H1 (cell line): ENCODE results near the gene OR2L13. TPM values are rescaled to one million over a fixed set of nuclear protein-coding genes. Genes with fewer than 3 reads are reported as not detected.

Experiments
- EGR1 ChIP-seq: IDR thresholded peaks from 2 replicates; pipeline ENCODE4 v1.6.1; 2011; ENCODE audit warnings: low read depth, low read length, borderline replicate concordance
- EP300 ChIP-seq, 2 experiments: IDR thresholded peaks; 1 replicate in 1 of 2; 2 replicates in 1 of 2; pipeline ENCODE4 v1.6.1; 2011 to 2012; ENCODE audit warnings: low read depth in 2 of 2, low read length in 2 of 2, mild to moderate bottlenecking in 2 of 2, borderline replicate concordance in 1 of 2, inconsistent platforms in 1 of 2, moderate library complexity in 1 of 2
- KDM1A ChIP-seq: fragments of 200-600, 300-600 bp; sonication (generic); IDR thresholded peaks from 2 replicates; pipeline ENCODE4 v1.7.1; 2016; ENCODE audit warnings: mild to moderate bottlenecking, low read length, borderline replicate concordance
- polyA plus RNA-seq, 7 experiments: library from polyadenylated mRNA; depleted of rRNA in 3 of 7; stranded (reverse) in 5 of 7; unstranded in 2 of 7; fragments of >200 nt in 5 of 7; fragments of 200-250 nt in 2 of 7; gene quantifications; 1 replicate in 5 of 7; 2 replicates in 1 of 7; 4 replicates in 1 of 7; pipeline versions ENCODE4 v1.2.1 to v1.2.3, GENCODE V29; 2011 to 2013; ENCODE audit warnings: missing spikeins in 2 of 7, mixed read lengths in 2 of 7
- total RNA-seq: library from RNA; stranded (reverse); fragmentation: NEBNext Ultra II Directional; extraction: Animal tissue kit (Norgen Biotek cat#: 25700); gene quantifications from 2 replicates; pipeline ENCODE4 v1.2.1, GENCODE V29; 2021

Gene OR2L13
- total and polyA plus RNA-seq, 2 of the 8 experiments (the other 6 are each of a cell fraction or from before 2014, with no cell fraction given): not detected

DNA sequence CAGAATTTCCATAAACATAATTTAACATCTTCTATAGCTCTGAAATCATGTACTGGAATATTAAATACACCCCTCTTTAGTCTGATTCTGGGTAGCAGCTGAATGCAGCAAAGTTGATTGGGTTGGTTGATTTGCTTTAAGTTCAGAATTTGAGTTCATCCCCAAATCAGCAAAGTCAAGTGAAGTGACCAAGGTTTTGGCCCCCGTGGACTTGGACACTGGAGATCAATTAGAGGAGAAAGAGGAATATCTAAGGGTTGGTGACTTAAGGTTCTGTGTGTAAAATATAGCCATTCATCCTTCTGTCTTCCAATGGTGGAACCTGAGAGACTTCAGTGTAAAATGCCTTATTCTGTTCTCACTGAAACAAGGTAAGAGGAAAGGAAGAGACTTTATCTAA, at the start of gene OR2L13 (continued):
- no peak for TF ChIP-seq KDM1A
- TF ChIP-seq EP300 (IDR thresholded peaks at IDR 0.05; ENCODE audit: borderline replicate concordance in 1 of 2, low read depth in 2 of 2, low read length in 2 of 2): no peak
- TF ChIP-seq EGR1: no peak
- TF ChIP-seq, all 59 proteins: peak for 0
